HepG2 (cell line): Measurements from ENCODE around the gene FCER1A. TPM values are rescaled to one million over a fixed set of nuclear protein-coding genes. Genes with fewer than 3 reads are reported as not detected.

Experiments used
- ATAC-seq: fragments of 200-7000 bp; cut with Tn5 transposase; 3 replicates; pipeline ENCODE4 v1.9.1; 2020; ENCODE audit warnings: mild to moderate bottlenecking, moderate library complexity
- BruUV-seq: library from RNA; stranded (reverse); fragments of 400-500 nt; replicated peaks from 2 replicates; lab custom pipeline; 2021; lab: Mats Ljungman, UMichigan
- CTCF ChIA-PET: fragments of 300-600 bp; formaldehyde crosslinking; extraction: SDS; loops from one replicate; lab custom pipeline; 2021; ENCODE audit warnings: low total read pairs, inconsistent platforms, low intra/inter-chr PET ratio; lab: Yijun Ruan, JAX
- POLR2A ChIA-PET: fragments of 350-600 bp; sonication (Branson Sonifier 250); formaldehyde crosslinking; loops from one replicate; lab custom pipeline; 2020; ENCODE audit warnings: antibody characterized with exemption, inconsistent platforms; lab: Yijun Ruan, JAX
- DNase-seq: peaks from one replicate; pipeline ENCODE4 v3.0.0-alpha.2; 2015; ENCODE audit warnings: low spot score
- FAIRE-seq: peaks from 3 replicates; lab custom pipeline; 2011; peaks lifted over from hg19 to GRCh38; lab: Jason Lieb, UNC
- H2AFZ ChIP-seq: one replicate; pipeline ENCODE4 v1.6.1; 2011; ENCODE audit warnings: low read length, inconsistent platforms
- H3K27ac ChIP-seq: fragments of 300-600 bp; 3 replicates; pipeline ENCODE4 v1.8.0; 2011; ENCODE audit warnings: mixed run types, mild to moderate bottlenecking, mixed read lengths, low read length, inconsistent platforms; ENCODE audit not compliant: insufficient read depth; ENCODE audit errors: extremely low read length
- H3K27me3 ChIP-seq, 2 experiments: fragments of 200-600 bp in 1 of 2; 2 replicates in 1 of 2; 3 replicates in 1 of 2; pipeline versions ENCODE4 v1.6.0 to v1.8.0; 2011; ENCODE audit warnings: low read length in 2 of 2, mild to moderate bottlenecking in 2 of 2, moderate library complexity in 2 of 2, inconsistent platforms in 1 of 2; ENCODE audit not compliant: insufficient read depth in 2 of 2, control insufficient read depth in 1 of 2
- H3K36me3 ChIP-seq, 2 experiments: fragments of 200-600 bp in 1 of 2; replicated peaks in 1 of 2; 2 replicates in 1 of 2; 3 replicates in 1 of 2; pipeline versions ENCODE4 v1.5.1 to v1.8.0; 2011; ENCODE audit warnings: low read length in 2 of 2, inconsistent platforms in 1 of 2; ENCODE audit not compliant: insufficient read depth in 2 of 2, control insufficient read depth in 1 of 2
- H3K4me1 ChIP-seq: 2 replicates; pipeline ENCODE4 v1.5.1; 2012; ENCODE audit warnings: low read length, inconsistent platforms; ENCODE audit not compliant: insufficient read depth
- H3K4me2 ChIP-seq: 2 replicates; pipeline ENCODE4 v1.6.0; 2011; ENCODE audit warnings: low read depth, low read length, inconsistent platforms
- H3K4me3 ChIP-seq, 3 experiments: fragments of 200-600 bp in 1 of 3; sonication (generic), shearing (Covaris generic) in 1 of 3; replicated peaks in 1 of 3; 2 replicates each; pipeline ENCODE4 v1.5.1; 2011 to 2016; ENCODE audit warnings: low read length in 3 of 3, inconsistent platforms in 2 of 3, low read depth in 2 of 3, mild to moderate bottlenecking in 2 of 3, control low read depth in 1 of 3, mixed read lengths in 1 of 3; ENCODE audit not compliant: insufficient read depth in 1 of 3
- H3K79me2 ChIP-seq: one replicate; pipeline ENCODE4 v1.6.1; 2011; ENCODE audit warnings: low read length, inconsistent platforms; ENCODE audit not compliant: insufficient read depth
- H3K9ac ChIP-seq: 2 replicates; pipeline ENCODE4 v1.6.0; 2011; ENCODE audit warnings: mild to moderate bottlenecking, low read depth, low read length, inconsistent platforms; ENCODE audit not compliant: insufficient read depth
- H3K9me3 ChIP-seq: 2 replicates; pipeline ENCODE4 v1.5.1; 2012; ENCODE audit warnings: mild to moderate bottlenecking, low read length
- H4K20me1 ChIP-seq: 2 replicates; pipeline ENCODE4 v1.6.0; 2011; ENCODE audit warnings: inconsistent platforms, mild to moderate bottlenecking, low read length, moderate library complexity; ENCODE audit not compliant: insufficient read depth
- CHCHD3 ChIP-seq: sonication (generic); formaldehyde crosslinking; IDR thresholded peaks from 2 replicates; pipeline ENCODE4 v1.8.0; 2022; ENCODE audit warnings: mild to moderate bottlenecking, missing genetic modification reagents, moderate library complexity
- FOXA1 ChIP-seq, 2 experiments: fragments of 450-650 bp in 1 of 2; sonication (generic) in 1 of 2; formaldehyde crosslinking in 1 of 2; IDR thresholded peaks; 2 replicates each; pipeline versions ENCODE4 v1.4.0 to v1.6.1; 2016 to 2020; ENCODE audit warnings: missing genetic modification reagents in 1 of 2
- GABPA ChIP-seq, 2 experiments: IDR thresholded peaks; 2 replicates each; pipeline ENCODE4 v1.6.1; 2011 to 2016; ENCODE audit warnings: low read depth in 2 of 2, low read length in 1 of 2, missing biosample characterization in 1 of 2, missing genetic modification characterization in 1 of 2
- JUN ChIP-seq: sonication (generic); formaldehyde crosslinking; IDR thresholded peaks from 2 replicates; pipeline ENCODE4 v1.4.0; 2020; ENCODE audit warnings: mild to moderate bottlenecking, missing genetic modification reagents
- MATR3 ChIP-seq: sonication (generic); formaldehyde crosslinking; IDR thresholded peaks from 2 replicates; pipeline ENCODE4 v1.4.0; 2020; ENCODE audit warnings: missing genetic modification reagents
- SIN3B ChIP-seq: fragments of 150-350 bp; IDR thresholded peaks from 2 replicates; pipeline ENCODE4 v1.6.1; 2014; ENCODE audit warnings: low read length
- TSC22D2 ChIP-seq: sonication (generic); formaldehyde crosslinking; IDR thresholded peaks from 2 replicates; pipeline ENCODE4 v1.5.1; 2020; ENCODE audit warnings: missing genetic modification reagents, mild to moderate bottlenecking, borderline replicate concordance
- WGBS: methylation state at CpG from one replicate; pipeline ENCODE4 v1.1.6; 2017; ENCODE audit warnings: low lambda C conversion rate; 5-methylcytosine and 5-hydroxymethylcytosine counted together
- in situ Hi-C: cut with HindIII; loops from 2 replicates; pipeline ENCODE4 v1.10.0; 2017; ENCODE audit warnings: low pct_unique_long_range_greater_than_20kb; ENCODE audit not compliant: extremely low pct_ligation_motif_present
- intact Hi-C: fragments of 100-400 bp; cut with micrococcal nuclease; formaldehyde crosslinking; loops from one replicate; pipeline ENCODE4 v1.10.0; 2022; ENCODE audit not compliant: unreplicated experiment
- polyA plus RNA-seq, 8 experiments: library from polyadenylated mRNA; depleted of rRNA in 3 of 8; stranded (reverse) in 7 of 8; unstranded in 1 of 8; fragments of >200 nt; fragmentation: Illumina TruSeq in 4 of 8; extraction: Trizol in 4 of 8; gene quantifications; 2 replicates each; pipeline versions ENCODE4 v1.2.1 to v1.2.3, GENCODE V29; 2011 to 2016; ENCODE audit warnings: low read depth in 4 of 8, missing spikeins in 1 of 8, mixed read lengths in 1 of 8; ENCODE audit not compliant: insufficient read depth in 1 of 8
- total RNA-seq, 5 experiments: library from RNA; depleted of rRNA; stranded (reverse); fragments of >200 nt; fragmentation: Illumina TruSeq; extraction: Trizol; gene quantifications; 2 replicates each; pipeline ENCODE4 v1.2.3, GENCODE V29; 2016; ENCODE audit warnings: low read depth in 1 of 5
- TF ChIP-seq, protein P1 (sequence below): sonication (generic); formaldehyde crosslinking; IDR thresholded peaks from 2 replicates; pipeline ENCODE4 v1.9.0; 2021; ENCODE audit warnings: missing genetic modification reagents, mild to moderate bottlenecking, borderline replicate concordance

The FCER1A gene
- total and polyA plus RNA-seq, 2 of the 13 experiments (the other 11 are each of a cell fraction or from before 2014, with no cell fraction given), result not detected

- no peak for TF ChIP-seq CHCHD3 (CRISPR knock-in tag)
- no peak for TF ChIP-seq TSC22D2
- TF ChIP-seq GABPA (IDR thresholded peaks at IDR 0.05; ENCODE audit: low read depth, low read length), result no peak
- no peak for TF ChIP-seq GABPA (CRISPR knock-in tag; IDR thresholded peaks at IDR 0.05; ENCODE audit: low read depth)
- no peak for TF ChIP-seq JUN (CRISPR knock-in tag)
- TF ChIP-seq MATR3 (CRISPR knock-in tag), result no peak
These were observed 13.1 kb upstream of the FCER1A start (continued) for GRCh38 chr1:159289060-159289459.

DNA sequence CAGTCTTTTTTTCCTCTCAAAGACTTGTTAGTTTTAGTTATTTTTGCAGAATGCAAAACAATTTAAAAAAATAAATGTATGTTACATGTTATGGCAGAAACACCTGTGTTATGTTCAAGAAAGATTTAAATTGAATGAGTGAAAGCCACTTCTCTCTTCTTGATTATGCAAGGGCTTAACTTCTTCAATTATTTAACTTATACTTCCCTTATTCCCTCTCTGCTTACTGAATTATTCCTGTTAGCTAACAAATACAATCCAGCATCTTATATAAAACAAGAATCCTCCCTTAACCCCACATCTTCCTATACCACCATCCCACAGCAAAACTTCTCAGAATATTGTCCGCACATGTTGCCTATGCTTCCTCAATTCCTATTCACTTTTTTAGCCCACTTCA lies 10.7 kb upstream of the FCER1A start:
- Histone ChIP-seq H3K9ac (no peak overlapping the region), H3K9me3 (no peaks in the 10 kb centered on the region), H3K4me1 (no peaks in the 10 kb centered on the region), H3K27me3 (no peaks in the 10 kb centered on the region), H3K4me2 (no peak overlapping the region), H3K36me3 (no peaks in the 10 kb centered on the region), H3K79me2 (no peaks in the 10 kb centered on the region), H3K4me3 (no peak overlapping the region), H4K20me1 (no peaks in the 10 kb centered on the region), H2AFZ (no peak overlapping the region), H3K27ac (no peak overlapping the region)
- in situ Hi-C loops (no loop called here), intact Hi-C loops (no loop called here)
- 95% methylated on average over 1 of the region's 1 CpG for WGBS
- POLR2A ChIA-PET, result no interaction called here
- BruUV-seq, result no TSS peak
- FAIRE-seq, result no peak
- DNase-seq, result no peak
- CTCF ChIA-PET, result no interaction called here
- ATAC-seq, result no peak
- TF ChIP-seq SIN3B, result no peak

DNA sequence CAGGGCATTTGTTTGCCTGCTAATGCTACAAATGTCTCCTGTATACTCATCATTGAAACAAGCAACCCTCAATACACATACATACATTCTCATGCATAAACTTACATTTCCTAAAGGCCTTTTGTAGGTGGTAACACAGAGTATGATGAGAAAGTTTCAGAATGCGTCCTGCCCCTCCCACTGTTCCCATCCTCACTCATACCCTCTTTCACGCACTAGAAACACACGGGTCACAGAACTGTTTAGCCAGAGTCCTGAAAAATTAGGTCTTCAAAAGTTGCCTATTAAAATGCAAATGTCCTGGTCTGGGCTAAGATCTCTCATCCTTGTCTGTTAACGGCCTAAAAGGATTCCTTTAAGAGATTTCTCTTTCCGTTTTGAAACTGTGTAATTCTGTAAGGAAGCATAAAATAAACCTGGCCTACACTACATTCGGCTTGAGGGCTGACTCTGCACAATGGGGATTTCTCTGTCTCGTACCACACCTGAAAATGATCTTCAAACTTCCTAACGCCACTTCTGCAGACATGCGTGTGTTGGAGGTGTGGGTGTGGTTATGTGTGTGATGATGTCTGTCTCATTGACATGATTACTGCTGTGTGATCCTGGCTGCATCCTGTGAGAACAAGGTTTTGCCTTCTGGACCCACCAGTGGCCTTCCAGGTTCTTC lies 5.3 kb upstream of the FCER1A start:
- intact Hi-C loops, result no loop called here
- POLR2A ChIA-PET, result no interaction called here
- CTCF ChIA-PET, result no interaction called here

More for the DNA sequence above, 5.3 kb upstream of the FCER1A start:
- TF ChIP-seq, protein P1, sequence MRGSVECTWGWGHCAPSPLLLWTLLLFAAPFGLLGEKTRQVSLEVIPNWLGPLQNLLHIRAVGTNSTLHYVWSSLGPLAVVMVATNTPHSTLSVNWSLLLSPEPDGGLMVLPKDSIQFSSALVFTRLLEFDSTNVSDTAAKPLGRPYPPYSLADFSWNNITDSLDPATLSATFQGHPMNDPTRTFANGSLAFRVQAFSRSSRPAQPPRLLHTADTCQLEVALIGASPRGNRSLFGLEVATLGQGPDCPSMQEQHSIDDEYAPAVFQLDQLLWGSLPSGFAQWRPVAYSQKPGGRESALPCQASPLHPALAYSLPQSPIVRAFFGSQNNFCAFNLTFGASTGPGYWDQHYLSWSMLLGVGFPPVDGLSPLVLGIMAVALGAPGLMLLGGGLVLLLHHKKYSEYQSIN, result no peak
- TF ChIP-seq FOXA1 (IDR thresholded peaks at IDR 0.05) (no peak), FOXA1 (CRISPR knock-in tag; IDR thresholded peaks at IDR 0.05) (no peak)
- H2AFZ ChIP-seq, result no peak overlapping the region
- H3K27ac ChIP-seq, result no peak overlapping the region
- ATAC-seq, result no peak
- H3K4me3 ChIP-seq, result no peak overlapping the region
- BruUV-seq, result no TSS peak
- FAIRE-seq, result no peak
- no peaks in the 10 kb centered on the region for H3K9me3 ChIP-seq
- H3K9ac ChIP-seq, result no peak overlapping the region
- H3K4me2 ChIP-seq, result no peak overlapping the region
- H3K27me3 ChIP-seq, result no peaks in the 10 kb centered on the region
- in situ Hi-C loops, result no loop called here
- no peaks in the 10 kb centered on the region for H4K20me1 ChIP-seq
- no peaks in the 10 kb centered on the region for H3K79me2 ChIP-seq
- H3K4me1 ChIP-seq, result no peaks in the 10 kb centered on the region
- DNase-seq, result no peak
- 20% methylated on average over 9 of the region's 9 CpGs for WGBS
- H3K36me3 ChIP-seq, result no peaks in the 10 kb centered on the region
